Measurements from ENCODE around the gene ZCCHC12. TPM values are rescaled to one million over a fixed set of nuclear protein-coding genes. Genes with fewer than 3 reads are reported as not detected.

Gene ZCCHC12
- total RNA-seq, 1 experiment from 2014 or later = 2.6 TPM

- H3K4me3 Mint-ChIP-seq = no peak overlapping the region
- WGBS (ENCODE audit: extremely low coverage, insufficient read length, low lambda C conversion rate) = no CpG with 5 or more reads among the region's 3 CpGs
Measured at GRCh38 chrX:118864063-118864635, 40.5 kb downstream of the ZCCHC12 start.

More at GRCh38 chrX:118864063-118864635, 40.5 kb downstream of the ZCCHC12 start:
- Histone ChIP-seq H3K23ac (ENCODE audit: insufficient read length, low read depth, low read length) (no peak overlapping the region), H4K91ac (ENCODE audit: insufficient read length, low read depth, low read length) (no peak overlapping the region), H2BK15ac (ENCODE audit: low read depth, low read length) (no peak overlapping the region), H3K27me3 (ENCODE audit: insufficient read depth, low read length) (no peaks in the 10 kb centered on the region), H2AFZ (ENCODE audit: low read length) (no peak overlapping the region), H3T11ph (ENCODE audit: low read length) (no peak overlapping the region), H3K23me2 (ENCODE audit: insufficient read length, low read depth, low read length, poor library complexity, severe bottlenecking) (no peaks in the 10 kb centered on the region), H3K9ac (ENCODE audit: extremely low read depth, insufficient read length, low read length) (no peak overlapping the region), H3K14ac (ENCODE audit: insufficient read depth, low read length) (no peak overlapping the region), H2BK5ac (ENCODE audit: insufficient read length, low read length) (no peak overlapping the region), H4K8ac (replicated peaks; ENCODE audit: insufficient read length, low read depth, low read length) (no peak overlapping the region), H3K27ac (ENCODE audit: insufficient read length, low read depth, low read length) (no peak overlapping the region), H4K20me1 (ENCODE audit: control insufficient read depth, insufficient read depth, insufficient read length) (no peaks in the 10 kb centered on the region), H2BK120ac (ENCODE audit: low read depth, low read length, poor library complexity, severe bottlenecking) (no peak overlapping the region), H3K4me2 (ENCODE audit: insufficient read depth, insufficient read length, low read length) (no peak overlapping the region), H3K4ac (ENCODE audit: low read depth, low read length) (no peak overlapping the region), H3K79me2 (ENCODE audit: insufficient read depth, low read length) (no peaks in the 10 kb centered on the region), H2BK12ac (ENCODE audit: insufficient read length, low read depth, low read length) (no peak overlapping the region), H3K56ac (ENCODE audit: insufficient read length, low read depth, low read length) (no peak overlapping the region), H3K4me1 (ENCODE audit: insufficient read depth, low read length) (no peaks in the 10 kb centered on the region), H3K9me3 (ENCODE audit: control insufficient read depth, low read depth, low read length) (peaks cover 36% of the 10 kb centered on the region), H3K18ac (ENCODE audit: insufficient read length, low read depth, low read length) (no peak overlapping the region), H3K79me1 (ENCODE audit: insufficient read depth, low read depth, low read length, poor library complexity, severe bottlenecking) (no peaks in the 10 kb centered on the region), H4K5ac (ENCODE audit: insufficient read length, low read depth, low read length) (no peak overlapping the region), H2BK20ac (ENCODE audit: low read depth, low read length, poor library complexity, severe bottlenecking) (no peak overlapping the region), H2AK5ac (ENCODE audit: insufficient read length, low read length) (no peak overlapping the region)
- Mint-ChIP-seq H3K27me3 (ENCODE audit: low read depth) (peaks cover 5% of the 10 kb centered on the region), H3K9me3 (peaks cover 45 to 56% of the 10 kb centered on the region in 2 experiments), H3K36me3 (ENCODE audit: insufficient read depth in 1 of 3, low read depth in 3 of 3) (peaks cover 0 to 7% (median 2%) of the 10 kb centered on the region in 3 experiments; a peak in 4 of 7 replicates), H3K4me1 (no peaks in the 10 kb centered on the region), H3K27ac (no peak overlapping the region)
- no peak for TF ChIP-seq CTCF (conservative IDR thresholded peaks at IDR 0.05)
- DNase-seq = no peak
